Erythroblast (primary cell): ENCODE results near the gene OTOG.

ENCODE experiments used
- GATA1 ChIP-seq: IDR thresholded peaks from 2 replicates; pipeline ENCODE4 v1.6.1; 2011; ENCODE audit warnings: low read depth, mild to moderate bottlenecking, control low read depth, low read length, moderate library complexity
- POLR2A ChIP-seq: IDR thresholded peaks from 2 replicates; pipeline ENCODE4 v1.6.1; 2011; ENCODE audit warnings: mild to moderate bottlenecking, low read length

DNA sequence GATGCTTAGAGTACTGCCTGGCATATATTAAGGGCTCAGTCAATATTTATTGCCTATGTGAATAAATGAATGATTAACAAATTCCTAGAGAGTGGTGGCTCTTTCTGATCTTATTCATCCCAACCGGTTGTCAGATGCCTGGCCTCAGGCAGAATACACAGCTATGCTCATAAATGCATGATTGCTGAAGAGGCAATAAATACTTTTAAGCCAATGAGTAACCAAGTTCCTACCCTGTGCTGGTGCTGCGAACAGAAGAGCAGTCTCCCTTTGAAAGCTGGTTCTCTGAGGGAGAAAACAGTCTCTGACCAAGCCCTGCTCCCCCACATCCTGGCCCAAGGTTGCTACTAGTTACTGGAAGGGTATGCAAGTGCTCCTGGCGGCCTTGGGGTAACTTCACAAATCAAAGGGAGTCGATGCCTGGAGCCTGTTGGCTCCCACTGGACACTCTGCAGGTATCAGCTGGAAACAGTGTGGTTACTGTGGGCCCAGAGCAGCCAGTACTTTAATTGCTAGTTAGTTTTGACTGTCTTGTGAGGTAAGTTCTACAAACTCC, 5.7 kb upstream of the OTOG start:
- no peak for TF ChIP-seq POLR2A
- no peak for TF ChIP-seq GATA1
